Keratinocyte (primary cell): ENCODE results near the gene RGS9. TPM values are rescaled to one million over a fixed set of nuclear protein-coding genes. Genes with fewer than 3 reads are reported as not detected.
"Not testable (repeated sequence)": the region's sequence is repeated elsewhere in the genome, so short reads cannot be mapped to it uniquely, and the experiment has no call there.

Experiments
- DNase-seq: peaks from one replicate; pipeline ENCODE4 v3.0.0-alpha.2; 2011; ENCODE audit warnings: low read depth, missing footprints, low spot score
- FAIRE-seq: peaks from 2 replicates; lab custom pipeline; 2011; peaks lifted over from hg19 to GRCh38; lab: Jason Lieb, UNC
- H2AFZ ChIP-seq: 2 replicates; pipeline ENCODE4 v1.6.0; 2012; ENCODE audit warnings: low read length, control low read depth, inconsistent platforms; ENCODE audit not compliant: control insufficient read depth
- H3K27ac ChIP-seq: 2 replicates; pipeline ENCODE4 v1.5.1; 2011; ENCODE audit warnings: low read length; ENCODE audit not compliant: control insufficient read depth, insufficient read depth
- H3K27me3 ChIP-seq: 3 replicates; pipeline ENCODE4 v1.6.0; 2011; ENCODE audit warnings: low read length; ENCODE audit not compliant: control insufficient read depth, insufficient read depth; ENCODE audit errors: extremely low read depth
- H3K36me3 ChIP-seq, 2 experiments: 2 replicates in 1 of 2; 3 replicates in 1 of 2; pipeline ENCODE4 v1.5.1; 2011; ENCODE audit warnings: low read length in 2 of 2, mild to moderate bottlenecking in 1 of 2; ENCODE audit not compliant: control insufficient read depth in 2 of 2, insufficient read depth in 2 of 2; ENCODE audit errors: extremely low read depth in 1 of 2
- H3K4me1 ChIP-seq: 3 replicates; pipeline ENCODE4 v1.5.1; 2011; ENCODE audit warnings: low read length; ENCODE audit not compliant: control insufficient read depth, insufficient read depth; ENCODE audit errors: extremely low read depth
- H3K4me2 ChIP-seq: 3 replicates; pipeline ENCODE4 v1.6.0; 2011; ENCODE audit warnings: low read depth, low read length; ENCODE audit not compliant: control insufficient read depth, insufficient read depth; ENCODE audit errors: extremely low read depth
- H3K4me3 ChIP-seq, 3 experiments: fragments of 200-600 bp in 1 of 3; sonication (generic) in 1 of 3; 2 replicates in 2 of 3; 3 replicates in 1 of 3; pipeline ENCODE4 v1.5.1; 2011 to 2016; ENCODE audit warnings: low read length in 3 of 3, mild to moderate bottlenecking in 3 of 3, control low read depth in 2 of 3, inconsistent platforms in 1 of 3, low read depth in 1 of 3, mixed read lengths in 1 of 3, mixed run types in 1 of 3, moderate library complexity in 1 of 3; ENCODE audit not compliant: control insufficient read depth in 2 of 3, insufficient read depth in 2 of 3; ENCODE audit errors: extremely low read depth in 1 of 3
- H3K79me2 ChIP-seq: 2 replicates; pipeline ENCODE4 v1.6.0; 2012; ENCODE audit warnings: low read length; ENCODE audit not compliant: control insufficient read depth, insufficient read depth
- H3K9ac ChIP-seq: 3 replicates; pipeline ENCODE4 v1.6.0; 2011; ENCODE audit warnings: low read length; ENCODE audit not compliant: control insufficient read depth, insufficient read depth; ENCODE audit errors: extremely low read depth
- H3K9me1 ChIP-seq: 3 replicates; pipeline ENCODE4 v1.6.0; 2011; ENCODE audit warnings: low read length; ENCODE audit not compliant: control insufficient read depth, insufficient read depth; ENCODE audit errors: extremely low read depth
- H3K9me3 ChIP-seq: 2 replicates; pipeline ENCODE4 v1.5.1; 2012; ENCODE audit warnings: low read depth, low read length; ENCODE audit not compliant: control insufficient read depth
- H4K20me1 ChIP-seq: 3 replicates; pipeline ENCODE4 v1.6.0; 2011; ENCODE audit warnings: low read length; ENCODE audit not compliant: control insufficient read depth, insufficient read depth; ENCODE audit errors: extremely low read depth
- EZH2 ChIP-seq: IDR thresholded peaks from one replicate; pipeline ENCODE4 v1.6.1; 2012; ENCODE audit warnings: inconsistent platforms, mild to moderate bottlenecking, low read length, moderate library complexity
- dilution Hi-C: fragments of 300-500 bp; cut with MboI; formaldehyde crosslinking; loops from one replicate; pipeline ENCODE4 v1.7.0; 2020; ENCODE audit warnings: low sequenced_read_pairs; ENCODE audit not compliant: extremely low pct_ligation_motif_present
- polyA plus RNA-seq, 5 experiments: library from polyadenylated mRNA; depleted of rRNA in 3 of 5; stranded (reverse) in 3 of 5; stranded (forward) in 1 of 5; unstranded in 1 of 5; fragments of >200 nt; gene quantifications; 1 replicate in 1 of 5; 2 replicates in 3 of 5; 3 replicates in 1 of 5; pipeline versions ENCODE4 v1.2.1 to v1.2.3, GENCODE V29; 2011 to 2012; ENCODE audit warnings: missing spikeins in 2 of 5, low read depth in 1 of 5, low replicate concordance in 1 of 5
- TF ChIP-seq, protein P1 (sequence below), 3 experiments: IDR thresholded peaks in 1 of 3; conservative IDR thresholded peaks in 1 of 3; optimal IDR thresholded peaks in 1 of 3; 2 replicates in 2 of 3; 3 replicates in 1 of 3; pipeline versions ENCODE3 to v1.5.1; 2011; ENCODE audit warnings: low read length in 3 of 3, mild to moderate bottlenecking in 3 of 3, moderate library complexity in 2 of 3, control low read depth in 1 of 3, inconsistent platforms in 1 of 3; ENCODE audit not compliant: insufficient read depth in 2 of 3; ENCODE audit errors: extremely low read depth in 1 of 3

The RGS9 gene
- polyA plus RNA-seq, 1 donor (not counting 4 experiments of a cell fraction or from before 2014, with no cell fraction given), result 4.8 TPM

DNA sequence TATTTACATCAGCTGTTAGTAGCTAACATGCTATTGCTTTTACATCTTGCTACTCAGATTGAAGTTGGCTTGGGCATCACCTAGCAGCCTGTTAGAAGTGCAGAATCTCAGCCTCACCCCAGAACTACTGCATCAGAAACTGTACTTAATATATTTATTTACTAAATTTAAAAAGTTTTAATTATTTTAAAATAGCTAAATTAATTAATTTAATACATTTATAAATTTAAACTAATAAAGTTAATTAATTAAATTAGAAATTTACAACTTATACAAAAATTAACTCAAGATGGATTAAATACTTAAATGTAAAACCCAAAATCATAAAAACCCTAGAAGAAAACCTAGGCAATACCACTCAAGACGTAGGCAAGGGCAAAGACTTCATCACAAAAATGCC lies 41.7 kb upstream of the RGS9 start:
- no peaks in the 10 kb centered on the region for H3K27me3 ChIP-seq
- H2AFZ ChIP-seq, result no peak overlapping the region
- H3K4me2 ChIP-seq, result no peak overlapping the region
- peaks cover 14% of the 10 kb centered on the region for H3K4me1 ChIP-seq
- no peaks in the 10 kb centered on the region for H3K36me3 ChIP-seq
- H3K9me3 ChIP-seq, result no peaks in the 10 kb centered on the region
- H3K79me2 ChIP-seq, result no peaks in the 10 kb centered on the region
- H4K20me1 ChIP-seq, result no peaks in the 10 kb centered on the region
- no peak for FAIRE-seq
- no peak overlapping the region for H3K4me3 ChIP-seq
- TF ChIP-seq EZH2, result no peak
- TF ChIP-seq, protein P1, sequence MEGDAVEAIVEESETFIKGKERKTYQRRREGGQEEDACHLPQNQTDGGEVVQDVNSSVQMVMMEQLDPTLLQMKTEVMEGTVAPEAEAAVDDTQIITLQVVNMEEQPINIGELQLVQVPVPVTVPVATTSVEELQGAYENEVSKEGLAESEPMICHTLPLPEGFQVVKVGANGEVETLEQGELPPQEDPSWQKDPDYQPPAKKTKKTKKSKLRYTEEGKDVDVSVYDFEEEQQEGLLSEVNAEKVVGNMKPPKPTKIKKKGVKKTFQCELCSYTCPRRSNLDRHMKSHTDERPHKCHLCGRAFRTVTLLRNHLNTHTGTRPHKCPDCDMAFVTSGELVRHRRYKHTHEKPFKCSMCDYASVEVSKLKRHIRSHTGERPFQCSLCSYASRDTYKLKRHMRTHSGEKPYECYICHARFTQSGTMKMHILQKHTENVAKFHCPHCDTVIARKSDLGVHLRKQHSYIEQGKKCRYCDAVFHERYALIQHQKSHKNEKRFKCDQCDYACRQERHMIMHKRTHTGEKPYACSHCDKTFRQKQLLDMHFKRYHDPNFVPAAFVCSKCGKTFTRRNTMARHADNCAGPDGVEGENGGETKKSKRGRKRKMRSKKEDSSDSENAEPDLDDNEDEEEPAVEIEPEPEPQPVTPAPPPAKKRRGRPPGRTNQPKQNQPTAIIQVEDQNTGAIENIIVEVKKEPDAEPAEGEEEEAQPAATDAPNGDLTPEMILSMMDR (optimal IDR thresholded peaks at IDR 0.05 in 1 of 3, IDR thresholded peaks at IDR 0.05 in 1 of 3, conservative IDR thresholded peaks at IDR 0.05 in 1 of 3; ENCODE audit: extremely low read depth in 1 of 3, insufficient read depth in 2 of 3, low read length in 3 of 3), result no peak
- DNase-seq, result no peak
- H3K9ac ChIP-seq, result no peak overlapping the region
- no peak overlapping the region for H3K27ac ChIP-seq
- dilution Hi-C loops, result no loop called here
- H3K9me1 ChIP-seq, result no peaks in the 10 kb centered on the region

DNA sequence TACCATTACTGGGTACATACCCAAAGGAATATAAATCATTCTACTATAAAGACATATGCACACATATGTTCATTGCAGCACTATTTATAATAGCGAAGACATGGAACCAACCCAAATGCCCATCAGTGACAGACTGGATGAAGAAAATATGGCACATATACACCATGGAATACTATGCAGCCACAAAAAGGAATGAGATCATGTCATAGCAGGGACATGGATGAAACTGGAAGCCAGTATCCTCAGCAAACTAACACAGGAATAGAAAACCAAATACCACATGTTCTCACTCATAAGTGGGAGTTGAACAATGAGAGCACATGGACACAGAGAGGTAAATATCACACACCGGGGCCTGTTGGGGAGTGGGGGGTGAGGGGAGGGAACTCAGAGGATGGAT lies 40.8 kb upstream of the RGS9 start:
- H2AFZ ChIP-seq, H3K9me3 ChIP-seq, FAIRE-seq, H4K20me1 ChIP-seq, H3K4me3 ChIP-seq, H3K79me2 ChIP-seq, H3K4me2 ChIP-seq, H3K27me3 ChIP-seq, H3K36me3 ChIP-seq, dilution Hi-C loops, DNase-seq, H3K27ac ChIP-seq, H3K9me1 ChIP-seq, H3K9ac ChIP-seq: not testable (repeated sequence)
- peaks cover 14% of the 10 kb centered on the region for H3K4me1 ChIP-seq

DNA sequence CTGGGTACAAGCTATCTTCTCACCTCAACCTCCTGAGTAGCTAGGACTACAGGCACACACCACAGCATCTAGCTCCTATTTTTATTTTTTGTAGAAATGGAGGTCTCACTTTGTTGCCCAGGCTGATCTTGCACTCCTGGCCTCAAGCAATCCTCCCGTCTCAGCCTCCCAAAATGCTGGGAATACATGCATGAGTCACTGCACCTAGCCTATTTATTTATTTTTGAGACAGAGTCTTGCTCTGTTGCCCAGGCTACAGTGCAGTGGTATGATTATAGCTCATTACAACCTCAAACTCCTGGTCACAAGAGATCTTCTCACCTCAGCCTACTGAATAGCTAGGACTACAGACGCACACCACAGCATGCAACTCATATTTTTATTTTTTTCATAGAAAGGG lies 40.1 kb upstream of the RGS9 start:
- no peaks in the 10 kb centered on the region for H3K36me3 ChIP-seq
- no peak overlapping the region for H3K9ac ChIP-seq
- H3K4me3 ChIP-seq, result no peak overlapping the region
- no peak overlapping the region for H3K4me2 ChIP-seq
- TF ChIP-seq, protein P1 (optimal IDR thresholded peaks at IDR 0.05 in 1 of 3, IDR thresholded peaks at IDR 0.05 in 1 of 3, conservative IDR thresholded peaks at IDR 0.05 in 1 of 3; ENCODE audit: extremely low read depth in 1 of 3, insufficient read depth in 2 of 3, low read length in 3 of 3), result no peak
- no peak for TF ChIP-seq EZH2
- no peaks in the 10 kb centered on the region for H3K27me3 ChIP-seq
- no peak overlapping the region for H2AFZ ChIP-seq
- no peaks in the 10 kb centered on the region for H3K9me3 ChIP-seq
- no peak overlapping the region for H3K27ac ChIP-seq
- H3K79me2 ChIP-seq, result no peaks in the 10 kb centered on the region
- no peaks in the 10 kb centered on the region for H3K9me1 ChIP-seq
- H3K4me1 ChIP-seq, result peaks cover 14% of the 10 kb centered on the region
- FAIRE-seq (no peak), DNase-seq (no peak)
- dilution Hi-C loops, result no loop called here
- no peaks in the 10 kb centered on the region for H4K20me1 ChIP-seq
